Measurements from ENCODE around the gene HIP1R.

Gene HIP1R

GRCh38 chr12:122865268-122866231, 30.3 kb downstream of the HIP1R start:
- Histone ChIP-seq H3K36me3 (ENCODE audit: control insufficient read depth in 2 of 2, insufficient read depth in 1 of 2, low read length in 2 of 2) (peaks cover 0 to 71% of the 10 kb centered on the region in 2 experiments; a peak in 2 of 3 replicates), H3K4me3 (ENCODE audit: low read depth, low read length) (no peak overlapping the region), H3K4me1 (ENCODE audit: control insufficient read depth, insufficient read depth, low read length) (no peaks in the 10 kb centered on the region), H3K27ac (ENCODE audit: extremely low read depth, low read depth, low read length) (no peak overlapping the region), H3K9me3 (ENCODE audit: control insufficient read depth, insufficient read depth, low read depth, low read length) (no peaks in the 10 kb centered on the region)
- ChIA-PET CTCF (interaction anchor here (1.3 to 7.5 kb wide), 2 partner anchors 72 to 88 kb away, joined by 4 to 105 read pairs; no protein-coding TSS in a partner anchor), POLR2A (interaction anchor here (0.5 to 0.6 kb wide), 2 partner anchors 43 to 95 kb away, joined by 4 to 5 read pairs; no protein-coding TSS in a partner anchor)
- TF ChIP-seq, protein P1, sequence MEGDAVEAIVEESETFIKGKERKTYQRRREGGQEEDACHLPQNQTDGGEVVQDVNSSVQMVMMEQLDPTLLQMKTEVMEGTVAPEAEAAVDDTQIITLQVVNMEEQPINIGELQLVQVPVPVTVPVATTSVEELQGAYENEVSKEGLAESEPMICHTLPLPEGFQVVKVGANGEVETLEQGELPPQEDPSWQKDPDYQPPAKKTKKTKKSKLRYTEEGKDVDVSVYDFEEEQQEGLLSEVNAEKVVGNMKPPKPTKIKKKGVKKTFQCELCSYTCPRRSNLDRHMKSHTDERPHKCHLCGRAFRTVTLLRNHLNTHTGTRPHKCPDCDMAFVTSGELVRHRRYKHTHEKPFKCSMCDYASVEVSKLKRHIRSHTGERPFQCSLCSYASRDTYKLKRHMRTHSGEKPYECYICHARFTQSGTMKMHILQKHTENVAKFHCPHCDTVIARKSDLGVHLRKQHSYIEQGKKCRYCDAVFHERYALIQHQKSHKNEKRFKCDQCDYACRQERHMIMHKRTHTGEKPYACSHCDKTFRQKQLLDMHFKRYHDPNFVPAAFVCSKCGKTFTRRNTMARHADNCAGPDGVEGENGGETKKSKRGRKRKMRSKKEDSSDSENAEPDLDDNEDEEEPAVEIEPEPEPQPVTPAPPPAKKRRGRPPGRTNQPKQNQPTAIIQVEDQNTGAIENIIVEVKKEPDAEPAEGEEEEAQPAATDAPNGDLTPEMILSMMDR (tag by site-specific recombination; IDR thresholded peaks at IDR 0.05), result peak; percentile 38; the same call in 1 of the 2 replicates
- TF ChIP-seq SCRT2 (tag by site-specific recombination; IDR thresholded peaks at IDR 0.05), result peak; percentile 81
- 0 out of 2 replicates have a peak, but pooled peaks have one; percentile 8 for TF ChIP-seq SP2 (tag by site-specific recombination; IDR thresholded peaks at IDR 0.05)
- no peak for TF ChIP-seq ZSCAN30 (tag by site-specific recombination; IDR thresholded peaks at IDR 0.05)

DNA sequence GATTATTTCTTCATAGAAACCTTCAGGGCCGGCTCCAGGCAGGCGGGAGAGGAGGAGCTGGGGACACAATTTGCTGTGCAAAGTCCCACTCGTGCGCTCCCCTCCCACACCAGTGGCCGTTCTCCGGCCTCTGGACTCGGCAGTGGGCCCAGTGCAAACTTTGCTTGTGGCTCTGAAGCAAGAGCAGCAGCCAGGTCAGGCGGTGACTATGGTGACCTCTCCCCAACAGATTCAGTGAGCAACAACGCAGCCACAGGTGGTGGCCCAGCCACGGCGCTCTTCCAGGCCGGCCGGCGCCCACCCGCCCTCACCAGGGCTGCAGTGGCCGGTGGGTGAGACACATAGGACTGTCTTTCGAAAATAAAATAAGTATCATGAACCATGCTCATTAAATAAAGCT, 31.1 kb downstream of the HIP1R start:
- Histone ChIP-seq H3K36me3 (ENCODE audit: control insufficient read depth in 2 of 2, insufficient read depth in 1 of 2, low read length in 2 of 2) (peaks cover 0 to 69% of the 10 kb centered on the region in 2 experiments; a peak in 2 of 3 replicates), H3K27ac (ENCODE audit: extremely low read depth, low read depth, low read length) (no peak overlapping the region), H3K4me1 (ENCODE audit: control insufficient read depth, insufficient read depth, low read length) (peaks cover 1% of the 10 kb centered on the region), H3K4me3 (ENCODE audit: low read depth, low read length) (no peak overlapping the region), H3K9me3 (ENCODE audit: control insufficient read depth, insufficient read depth, low read depth, low read length) (no peaks in the 10 kb centered on the region)
- POLR2A ChIA-PET, result no interaction called here
- CTCF ChIA-PET, result interaction anchor here (0.7 kb wide), 1 partner anchor 783 kb away, joined by 4 read pairs; no protein-coding TSS in a partner anchor
- TF ChIP-seq SCRT1 (tag by site-specific recombination; IDR thresholded peaks at IDR 0.05; ENCODE audit: borderline replicate concordance) (peak; percentile 31; the same call in 1 of the 2 replicates), SCRT2 (tag by site-specific recombination; IDR thresholded peaks at IDR 0.05) (peak; percentile 69), ZNF791 (tag by site-specific recombination; IDR thresholded peaks at IDR 0.05) (no peak)

GRCh38 chr12:122866950-122867607, 31.8 kb downstream of the HIP1R start:
- H3K4me3 ChIP-seq (ENCODE audit: low read depth, low read length), result no peak overlapping the region
- ChIA-PET CTCF (interaction anchor here (0.6 to 1.0 kb wide), 2 partner anchors 83 to 86 kb away, joined by 3 to 5 read pairs; no protein-coding TSS in a partner anchor), POLR2A (no interaction called here)
- H3K27ac ChIP-seq (ENCODE audit: extremely low read depth, low read depth, low read length), result no peak overlapping the region
- H3K4me1 ChIP-seq (ENCODE audit: control insufficient read depth, insufficient read depth, low read length), result peaks cover 8% of the 10 kb centered on the region
- no peaks in the 10 kb centered on the region for H3K9me3 ChIP-seq (ENCODE audit: control insufficient read depth, insufficient read depth, low read depth, low read length)
- TF ChIP-seq ZNF121 (tag by site-specific recombination; IDR thresholded peaks at IDR 0.05) (no peak), ZNF623 (tag by site-specific recombination; IDR thresholded peaks at IDR 0.05) (no peak)
- H3K36me3 ChIP-seq (ENCODE audit: control insufficient read depth in 2 of 2, insufficient read depth in 1 of 2, low read length in 2 of 2), result peaks cover 0 to 66% of the 10 kb centered on the region in 2 experiments; a peak in 2 of 3 replicates

GRCh38 chr12:122867691-122868461, 32.6 kb downstream of the HIP1R start:
- ChIA-PET CTCF (interaction anchor here (0.6 to 1.0 kb wide), 3 partner anchors 25 to 85 kb away, joined by 3 to 5 read pairs (median 3); no protein-coding TSS in a partner anchor), POLR2A (no interaction called here)
- no peak overlapping the region for H3K4me3 ChIP-seq (ENCODE audit: low read depth, low read length)
- TF ChIP-seq, protein P1 (tag by site-specific recombination; IDR thresholded peaks at IDR 0.05), result peak; percentile 44; the same call in 1 of the 2 replicates
- TF ChIP-seq HOXC10 (CRISPR knock-in tag; IDR thresholded peaks at IDR 0.05) (no peak), ZNF600 (tag by site-specific recombination; IDR thresholded peaks at IDR 0.05) (peak; percentile 67; the same call in 1 of the 2 replicates), ZNF510 (tag by site-specific recombination; IDR thresholded peaks at IDR 0.05; ENCODE audit: insufficient replicate concordance) (no peak), ZNF157 (tag by site-specific recombination; IDR thresholded peaks at IDR 0.05) (no peak), ZNF121 (tag by site-specific recombination; IDR thresholded peaks at IDR 0.05) (no peak)
- TF ChIP-seq, protein P2, sequence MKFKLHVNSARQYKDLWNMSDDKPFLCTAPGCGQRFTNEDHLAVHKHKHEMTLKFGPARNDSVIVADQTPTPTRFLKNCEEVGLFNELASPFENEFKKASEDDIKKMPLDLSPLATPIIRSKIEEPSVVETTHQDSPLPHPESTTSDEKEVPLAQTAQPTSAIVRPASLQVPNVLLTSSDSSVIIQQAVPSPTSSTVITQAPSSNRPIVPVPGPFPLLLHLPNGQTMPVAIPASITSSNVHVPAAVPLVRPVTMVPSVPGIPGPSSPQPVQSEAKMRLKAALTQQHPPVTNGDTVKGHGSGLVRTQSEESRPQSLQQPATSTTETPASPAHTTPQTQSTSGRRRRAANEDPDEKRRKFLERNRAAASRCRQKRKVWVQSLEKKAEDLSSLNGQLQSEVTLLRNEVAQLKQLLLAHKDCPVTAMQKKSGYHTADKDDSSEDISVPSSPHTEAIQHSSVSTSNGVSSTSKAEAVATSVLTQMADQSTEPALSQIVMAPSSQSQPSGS (tag by site-specific recombination; IDR thresholded peaks at IDR 0.05; ENCODE audit: low read depth), result no peak
- TF ChIP-seq, protein P3, sequence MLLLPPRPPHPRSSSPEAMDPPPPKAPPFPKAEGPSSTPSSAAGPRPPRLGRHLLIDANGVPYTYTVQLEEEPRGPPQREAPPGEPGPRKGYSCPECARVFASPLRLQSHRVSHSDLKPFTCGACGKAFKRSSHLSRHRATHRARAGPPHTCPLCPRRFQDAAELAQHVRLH (tag by site-specific recombination; IDR thresholded peaks at IDR 0.05), result no peak

More at GRCh38 chr12:122867691-122868461, 32.6 kb downstream of the HIP1R start:
- no peak overlapping the region for H3K27ac ChIP-seq (ENCODE audit: extremely low read depth, low read depth, low read length)
- H3K9me3 ChIP-seq (ENCODE audit: control insufficient read depth, insufficient read depth, low read depth, low read length), result no peaks in the 10 kb centered on the region
- peaks cover 0 to 66% of the 10 kb centered on the region in 2 experiments; a peak in 2 of 3 replicates for H3K36me3 ChIP-seq (ENCODE audit: control insufficient read depth in 2 of 2, insufficient read depth in 1 of 2, low read length in 2 of 2)
- peaks cover 16% of the 10 kb centered on the region for H3K4me1 ChIP-seq (ENCODE audit: control insufficient read depth, insufficient read depth, low read length)

All from HEK293 (cell line).